Skeletal muscle satellite cell (primary cell): Measurements from ENCODE around the gene GNS. TPM values are rescaled to one million over a fixed set of nuclear protein-coding genes. Genes with fewer than 3 reads are reported as not detected.
"Not testable (repeated sequence)": the region's sequence is repeated elsewhere in the genome, so short reads cannot be mapped to it uniquely, and the experiment has no call there.

Experiments
- H3K27me3 ChIP-seq: 2 replicates; pipeline ENCODE4 v1.7.0; 2013; ENCODE audit warnings: low read length; ENCODE audit not compliant: control insufficient read depth, insufficient read depth
- H3K36me3 ChIP-seq: 2 replicates; pipeline ENCODE4 v1.7.0; 2013; ENCODE audit warnings: mild to moderate bottlenecking, control low read depth, low read length; ENCODE audit not compliant: insufficient read depth
- H3K4me1 ChIP-seq: 2 replicates; pipeline ENCODE4 v1.7.0; 2013; ENCODE audit warnings: low read length; ENCODE audit not compliant: control insufficient read depth, insufficient read depth
- H3K4me2 ChIP-seq: 2 replicates; pipeline ENCODE4 v1.7.0; 2013; ENCODE audit warnings: mild to moderate bottlenecking, low read length
- H3K4me3 ChIP-seq: 2 replicates; pipeline ENCODE4 v1.7.0; 2013; ENCODE audit warnings: low read length
- H3K9ac ChIP-seq: 2 replicates; pipeline ENCODE4 v1.7.0; 2013; ENCODE audit warnings: mild to moderate bottlenecking, low read depth, low read length, moderate library complexity
- H3K9me3 ChIP-seq: replicated peaks from 2 replicates; pipeline ENCODE4 v1.7.0; 2013; ENCODE audit warnings: mild to moderate bottlenecking, control low read depth, low read length
- total RNA-seq: library from RNA; depleted of rRNA; stranded (reverse); fragments of >200 nt; gene quantifications from 2 replicates; pipeline ENCODE4 v1.2.3, GENCODE V29; 2012; rRNA removed

The GNS gene
- total RNA-seq = 90.6 and 107 TPM in 2 replicates

- no peaks in the 10 kb centered on the region for H3K9me3 ChIP-seq
- peaks cover 4% of the 10 kb centered on the region for H3K4me1 ChIP-seq
- H3K4me3 ChIP-seq = peak within 1 kb of the TSS; percentile 98
- H3K27me3 ChIP-seq = no peaks in the 10 kb centered on the region
- H3K4me2 ChIP-seq = peak within 1 kb of the TSS; percentile 85
- H3K9ac ChIP-seq = peak within 1 kb of the TSS; percentile 92
- H3K36me3 ChIP-seq = no peaks in the 10 kb centered on the region
Observed at GRCh38 chr12:64759035-64759894, at the start of gene GNS. TSS of gene GNS (minus strand) at chr12:64759406. CDS start at chr12:64759276, 130 bp downstream.

GRCh38 chr12:64808110-64808509, 48.9 kb upstream of the GNS start:
- Histone ChIP-seq H3K4me1 (no peaks in the 10 kb centered on the region), H3K4me3 (no peak overlapping the region), H3K36me3 (no peaks in the 10 kb centered on the region), H3K4me2 (no peak overlapping the region), H3K27me3 (peaks cover 34% of the 10 kb centered on the region), H3K9ac (no peak overlapping the region), H3K9me3 (no peaks in the 10 kb centered on the region)

DNA sequence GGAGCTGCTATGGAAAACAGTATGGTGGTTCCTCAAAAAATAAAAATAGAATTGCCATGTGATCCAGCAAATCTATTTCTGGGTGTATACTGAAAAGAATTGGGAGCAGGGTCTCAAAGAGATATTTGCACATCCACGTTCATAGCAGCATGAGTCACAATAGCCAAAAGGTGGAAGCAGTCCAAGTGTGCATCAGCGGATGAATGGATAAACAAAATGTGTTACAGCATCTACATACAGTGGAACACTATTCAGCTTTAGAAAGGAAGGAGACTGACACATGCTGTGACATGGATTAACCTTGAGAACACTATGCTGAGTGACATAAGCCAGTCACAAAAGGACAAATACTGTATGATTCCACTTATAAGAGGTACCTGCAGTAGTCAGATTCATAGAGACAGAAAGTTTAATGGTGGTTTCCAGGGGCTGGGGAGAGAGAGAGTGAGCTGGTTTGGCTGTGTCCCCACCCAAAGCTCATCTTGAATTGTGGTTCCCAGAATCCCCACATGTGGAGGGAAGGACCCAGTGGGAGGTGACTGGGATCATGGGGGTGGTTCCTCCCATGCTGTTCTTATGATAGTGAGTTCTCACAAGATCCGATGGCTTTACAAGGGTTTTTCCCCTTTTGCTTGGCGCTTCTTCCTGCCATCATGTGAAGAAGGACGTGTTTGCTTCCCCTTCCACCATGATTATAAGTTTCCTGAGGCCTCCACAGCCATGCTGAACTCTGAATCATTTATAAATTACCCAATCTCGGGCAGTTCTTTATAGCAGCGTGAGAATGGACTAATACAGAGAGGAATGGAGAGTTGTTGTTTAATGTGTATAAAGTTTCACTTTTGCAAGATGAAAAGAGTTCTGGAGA, 47.6 kb upstream of the GNS start:
- no peak overlapping the region for H3K4me3 ChIP-seq
- H3K4me2 ChIP-seq = no peak overlapping the region
- H3K4me1 ChIP-seq = peaks cover 3% of the 10 kb centered on the region
- no peak overlapping the region for H3K9ac ChIP-seq
- H3K36me3 ChIP-seq = no peaks in the 10 kb centered on the region
- H3K9me3 ChIP-seq = no peaks in the 10 kb centered on the region
- H3K27me3 ChIP-seq = peaks cover 29% of the 10 kb centered on the region

DNA sequence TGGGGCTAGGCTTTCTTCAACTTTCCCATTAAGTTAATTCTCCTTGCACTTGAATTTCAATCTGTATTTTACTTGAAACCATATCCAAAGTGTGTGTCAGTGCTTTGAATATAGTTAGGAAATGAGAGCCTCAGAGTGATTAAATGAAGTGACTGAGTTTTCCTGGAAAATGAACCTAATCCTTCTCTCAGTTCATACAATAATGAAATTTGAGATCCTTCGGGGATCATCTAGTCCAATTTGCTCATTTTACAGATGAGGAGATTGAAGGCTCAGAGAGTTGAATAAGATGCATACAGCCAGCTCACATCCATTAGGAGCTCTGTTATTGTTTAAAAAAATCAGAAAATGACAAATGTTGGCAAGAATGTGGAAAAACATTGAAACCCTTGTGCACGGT, 47.0 kb upstream of the GNS start:
- H3K27me3 ChIP-seq = peaks cover 32% of the 10 kb centered on the region
- no peaks in the 10 kb centered on the region for H3K9me3 ChIP-seq
- no peak overlapping the region for H3K9ac ChIP-seq
- H3K36me3 ChIP-seq = no peaks in the 10 kb centered on the region
- H3K4me2 ChIP-seq = no peak overlapping the region
- no peak overlapping the region for H3K4me3 ChIP-seq
- H3K4me1 ChIP-seq = peaks cover 3% of the 10 kb centered on the region

DNA sequence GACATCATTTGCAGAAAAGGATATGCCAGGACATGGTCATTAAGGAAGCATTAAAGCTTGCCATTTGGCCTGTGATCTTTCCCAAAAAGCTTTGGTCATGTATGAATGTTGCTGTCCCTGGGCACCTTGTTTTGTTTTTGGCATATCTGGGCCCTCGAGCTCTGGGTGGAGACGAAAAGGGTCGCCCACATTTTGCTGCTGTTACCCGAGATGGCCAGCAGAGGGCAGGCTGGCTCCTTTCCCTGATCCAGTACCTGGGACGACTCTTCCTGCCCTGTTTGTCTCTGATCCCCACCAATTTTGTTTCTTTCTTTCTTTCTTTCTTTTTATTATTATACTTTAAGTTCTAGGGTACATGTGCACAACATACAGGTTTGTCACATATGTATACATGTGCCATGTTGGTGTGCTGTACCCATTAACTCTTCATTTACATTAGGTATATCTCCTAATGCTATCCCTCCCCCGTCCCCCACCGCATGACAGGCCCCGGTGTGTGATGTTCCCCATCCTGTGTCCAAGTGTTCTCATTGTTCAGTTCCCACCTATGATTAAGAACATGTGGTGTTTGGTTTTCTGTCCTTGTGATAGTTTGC, 43.1 kb upstream of the GNS start:
- H3K9ac ChIP-seq, H3K36me3 ChIP-seq, H3K9me3 ChIP-seq, H3K4me1 ChIP-seq, H3K4me3 ChIP-seq: not testable (repeated sequence)
- H3K4me2 ChIP-seq = peak overlapping the region; percentile 30
- peaks cover 49% of the 10 kb centered on the region for H3K27me3 ChIP-seq

- no peaks in the 10 kb centered on the region for H3K9me3 ChIP-seq
- H3K4me2 ChIP-seq = no peak overlapping the region
- peaks cover 3% of the 10 kb centered on the region for H3K4me1 ChIP-seq
- H3K9ac ChIP-seq = no peak overlapping the region
- no peaks in the 10 kb centered on the region for H3K36me3 ChIP-seq
- H3K4me3 ChIP-seq = no peak overlapping the region
- H3K27me3 ChIP-seq = peaks cover 50% of the 10 kb centered on the region
Observed at GRCh38 chr12:64801381-64801780, 42.2 kb upstream of the GNS start.

DNA sequence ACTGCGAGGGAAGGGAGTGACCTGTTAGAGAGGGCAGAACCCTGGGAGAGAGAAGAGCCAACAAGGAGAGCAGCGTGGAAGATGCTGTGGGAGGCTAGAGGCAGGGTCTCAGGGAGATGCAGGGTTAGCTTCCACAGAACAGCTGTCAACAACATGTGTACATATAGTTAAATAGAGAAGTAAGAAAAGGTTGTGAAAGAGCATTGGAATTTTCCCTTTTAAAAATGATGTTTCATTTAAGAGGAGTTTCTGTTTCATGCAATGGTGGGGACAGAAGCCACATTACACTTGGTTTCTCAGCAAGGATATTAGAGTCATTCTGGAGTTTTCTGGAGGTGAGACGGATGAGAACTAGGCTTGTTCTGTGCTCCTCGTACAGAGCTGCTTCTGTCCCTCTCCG, 41.4 kb upstream of the GNS start:
- no peak overlapping the region for H3K4me2 ChIP-seq
- peaks cover 50% of the 10 kb centered on the region for H3K27me3 ChIP-seq
- peaks cover 3% of the 10 kb centered on the region for H3K4me1 ChIP-seq
- no peak overlapping the region for H3K4me3 ChIP-seq
- H3K9me3 ChIP-seq = no peaks in the 10 kb centered on the region
- no peaks in the 10 kb centered on the region for H3K36me3 ChIP-seq
- H3K9ac ChIP-seq = no peak overlapping the region

GRCh38 chr12:64798165-64798564, 39.0 kb upstream of the GNS start:
- H3K4me2 ChIP-seq = no peak overlapping the region
- peaks cover 46% of the 10 kb centered on the region for H3K27me3 ChIP-seq
- H3K36me3 ChIP-seq = no peaks in the 10 kb centered on the region
- peaks cover 3% of the 10 kb centered on the region for H3K4me1 ChIP-seq
- H3K9me3 ChIP-seq = no peaks in the 10 kb centered on the region
- no peak overlapping the region for H3K4me3 ChIP-seq
- H3K9ac ChIP-seq = no peak overlapping the region

- Histone ChIP-seq H3K9ac (no peak overlapping the region), H3K9me3 (no peaks in the 10 kb centered on the region), H3K4me2 (no peak overlapping the region), H3K36me3 (no peaks in the 10 kb centered on the region), H3K4me1 (peaks cover 3% of the 10 kb centered on the region), H3K27me3 (peaks cover 48% of the 10 kb centered on the region), H3K4me3 (no peak overlapping the region)
Observed at GRCh38 chr12:64797156-64797555, 38.0 kb upstream of the GNS start.

DNA sequence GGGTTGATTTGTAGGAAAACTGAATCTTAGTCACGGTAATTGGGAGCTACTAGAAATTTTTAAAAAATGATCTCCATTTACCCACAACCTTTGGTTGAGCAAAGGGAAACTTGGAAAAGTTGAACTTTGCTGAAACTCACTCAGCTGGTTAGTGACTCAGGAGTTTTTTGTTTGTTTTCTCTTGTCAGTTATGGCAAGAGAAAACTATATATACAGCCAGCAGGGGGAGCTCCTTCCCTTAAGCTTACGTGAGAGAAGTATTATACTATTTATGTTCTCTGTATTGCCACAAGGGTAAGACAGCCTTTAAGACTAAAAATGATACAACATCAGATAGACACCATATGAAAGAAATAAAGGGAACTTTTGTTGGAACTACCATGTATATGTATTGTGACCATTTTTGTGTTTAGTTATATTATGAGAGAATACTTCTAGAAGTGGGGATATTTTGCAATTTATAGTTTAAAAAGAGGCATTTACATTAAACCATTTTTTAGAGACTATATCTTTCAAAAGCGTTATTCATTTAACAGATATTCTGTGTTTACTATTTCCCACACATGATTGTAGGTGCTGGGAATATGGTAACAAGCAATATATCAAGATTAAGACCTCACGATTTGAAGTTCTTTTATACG, 37.1 kb upstream of the GNS start:
- no peaks in the 10 kb centered on the region for H3K4me1 ChIP-seq
- H3K36me3 ChIP-seq = no peaks in the 10 kb centered on the region
- no peak overlapping the region for H3K4me2 ChIP-seq
- H3K27me3 ChIP-seq = peaks cover 41% of the 10 kb centered on the region
- no peak overlapping the region for H3K4me3 ChIP-seq
- no peak overlapping the region for H3K9ac ChIP-seq
- no peaks in the 10 kb centered on the region for H3K9me3 ChIP-seq

DNA sequence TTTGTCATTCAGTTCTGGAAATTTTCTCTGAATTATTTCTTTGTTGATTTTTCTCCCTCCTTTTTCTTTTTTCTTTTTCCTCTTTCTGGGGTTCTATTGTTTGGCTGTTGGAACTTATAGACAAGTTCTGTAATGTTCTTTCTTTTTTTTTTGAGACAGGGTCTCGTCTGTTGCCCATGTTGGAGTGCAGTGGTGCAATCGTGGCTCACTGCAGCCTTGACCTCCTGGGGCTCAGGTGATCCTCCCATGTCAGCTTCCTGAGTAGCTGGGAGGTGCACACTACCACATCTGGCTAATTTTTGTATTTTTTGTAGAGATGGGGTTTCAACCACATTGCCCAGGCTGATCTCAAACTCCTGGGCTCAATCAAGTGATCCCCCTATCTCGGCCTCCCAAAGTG, 35.1 kb upstream of the GNS start:
- H3K9ac ChIP-seq = no peak overlapping the region
- peaks cover 39% of the 10 kb centered on the region for H3K27me3 ChIP-seq
- no peak overlapping the region for H3K4me3 ChIP-seq
- no peaks in the 10 kb centered on the region for H3K4me1 ChIP-seq
- H3K4me2 ChIP-seq = no peak overlapping the region
- H3K36me3 ChIP-seq = no peaks in the 10 kb centered on the region
- H3K9me3 ChIP-seq = no peaks in the 10 kb centered on the region
